ENCODE data around the gene SPINK8. TPM values are rescaled to one million over a fixed set of nuclear protein-coding genes. Genes with fewer than 3 reads are reported as not detected.

The SPINK8 gene
- total and polyA plus RNA-seq, 2 donors (not counting 1 experiment from before 2014, with no cell fraction given), result not detected

- no peaks in the 10 kb centered on the region for H3K79me2 ChIP-seq (ENCODE audit: control insufficient read depth, insufficient read depth, low read length)
- no peak overlapping the region for H2AFZ ChIP-seq (ENCODE audit: insufficient read depth, low read depth, low read length, poor library complexity, severe bottlenecking)
- TF ChIP-seq, protein P1, sequence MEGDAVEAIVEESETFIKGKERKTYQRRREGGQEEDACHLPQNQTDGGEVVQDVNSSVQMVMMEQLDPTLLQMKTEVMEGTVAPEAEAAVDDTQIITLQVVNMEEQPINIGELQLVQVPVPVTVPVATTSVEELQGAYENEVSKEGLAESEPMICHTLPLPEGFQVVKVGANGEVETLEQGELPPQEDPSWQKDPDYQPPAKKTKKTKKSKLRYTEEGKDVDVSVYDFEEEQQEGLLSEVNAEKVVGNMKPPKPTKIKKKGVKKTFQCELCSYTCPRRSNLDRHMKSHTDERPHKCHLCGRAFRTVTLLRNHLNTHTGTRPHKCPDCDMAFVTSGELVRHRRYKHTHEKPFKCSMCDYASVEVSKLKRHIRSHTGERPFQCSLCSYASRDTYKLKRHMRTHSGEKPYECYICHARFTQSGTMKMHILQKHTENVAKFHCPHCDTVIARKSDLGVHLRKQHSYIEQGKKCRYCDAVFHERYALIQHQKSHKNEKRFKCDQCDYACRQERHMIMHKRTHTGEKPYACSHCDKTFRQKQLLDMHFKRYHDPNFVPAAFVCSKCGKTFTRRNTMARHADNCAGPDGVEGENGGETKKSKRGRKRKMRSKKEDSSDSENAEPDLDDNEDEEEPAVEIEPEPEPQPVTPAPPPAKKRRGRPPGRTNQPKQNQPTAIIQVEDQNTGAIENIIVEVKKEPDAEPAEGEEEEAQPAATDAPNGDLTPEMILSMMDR (IDR thresholded peaks at IDR 0.05), result no peak
- no peak for TF ChIP-seq EZH2 (IDR thresholded peaks at IDR 0.05; ENCODE audit: borderline replicate concordance, insufficient read depth, low read depth, low read length, poor library complexity, severe bottlenecking)
- H3K27ac ChIP-seq (ENCODE audit: low read length in 2 of 2), result no peak overlapping the region
- H3K4me2 ChIP-seq (replicated peaks; ENCODE audit: low read depth, low read length, poor library complexity, severe bottlenecking), result no peak overlapping the region
- H3K4me1 ChIP-seq (ENCODE audit: control insufficient read depth in 2 of 2, insufficient read depth in 2 of 2, low read length in 2 of 2), result no peaks in the 10 kb centered on the region
- no peak overlapping the region for H3K4me3 Mint-ChIP-seq
- no peak overlapping the region for H3K27ac Mint-ChIP-seq
- H3K9ac ChIP-seq (ENCODE audit: low read length), result no peak overlapping the region
- DNase-seq (no peak), ATAC-seq (ENCODE audit: low read depth) (no peak)
- no peak overlapping the region for H3K4me3 ChIP-seq (ENCODE audit: control extremely low read depth in 1 of 5, extremely low read depth in 1 of 5, insufficient read depth in 1 of 5, low read depth in 2 of 5, low read length in 4 of 5)
- H3K9me3 ChIP-seq (ENCODE audit: control extremely low read depth in 1 of 3, control insufficient read depth in 2 of 3, insufficient read depth in 1 of 3, low read length in 2 of 3), result peaks cover 0 to 18% (median 9%) of the 10 kb centered on the region in 3 donors
- peaks cover 13% of the 10 kb centered on the region for H3K27me3 Mint-ChIP-seq
- H3K9me3 Mint-ChIP-seq (ENCODE audit: insufficient read depth), result peaks cover 5% of the 10 kb centered on the region
- no peaks in the 10 kb centered on the region for H3K36me3 ChIP-seq (replicated peaks in 1 of 2; ENCODE audit: control extremely low read depth in 1 of 2, control insufficient read depth in 1 of 2, extremely low read depth in 1 of 2, insufficient read depth in 2 of 2, low read length in 1 of 2)
- no peaks in the 10 kb centered on the region for H3K4me1 Mint-ChIP-seq
- H3K27me3 ChIP-seq (replicated peaks in 1 of 4; ENCODE audit: control extremely low read depth in 1 of 4, control insufficient read depth in 3 of 4, insufficient read depth in 4 of 4, low read length in 3 of 4), result no peaks in the 10 kb centered on the region
- intact Hi-C loops (cut with micrococcal nuclease), result no loop called here
- ChIA-PET CTCF (interaction anchor here (1.7 kb wide), 1 partner anchor 14 kb away, joined by 3 read pairs; no protein-coding TSS in a partner anchor), POLR2A (no interaction called here)
- H4K20me1 ChIP-seq (ENCODE audit: control insufficient read depth, insufficient read depth, low read length, poor library complexity, severe bottlenecking), result no peaks in the 10 kb centered on the region
Observed at GRCh38 chr3:48314542-48314941, 18.9 kb downstream of the SPINK8 start.

GRCh38 chr3:48306860-48307530, 26.5 kb downstream of the SPINK8 start:
- Histone ChIP-seq H3K9me3 (ENCODE audit: control extremely low read depth in 1 of 3, control insufficient read depth in 2 of 3, insufficient read depth in 1 of 3, low read length in 2 of 3) (no peaks in the 10 kb centered on the region), H3K4me1 (ENCODE audit: control insufficient read depth in 2 of 2, insufficient read depth in 2 of 2, low read length in 2 of 2) (peaks cover 19 to 20% of the 10 kb centered on the region in 2 donors), H3K79me2 (ENCODE audit: control insufficient read depth, insufficient read depth, low read length) (no peaks in the 10 kb centered on the region), H3K27ac (ENCODE audit: low read length in 2 of 2) (peak overlapping the region in 1 of 2 donors; percentile 20), H4K20me1 (ENCODE audit: control insufficient read depth, insufficient read depth, low read length, poor library complexity, severe bottlenecking) (no peaks in the 10 kb centered on the region), H3K36me3 (replicated peaks in 1 of 2; ENCODE audit: control extremely low read depth in 1 of 2, control insufficient read depth in 1 of 2, extremely low read depth in 1 of 2, insufficient read depth in 2 of 2, low read length in 1 of 2) (no peaks in the 10 kb centered on the region), H3K4me2 (replicated peaks; ENCODE audit: low read depth, low read length, poor library complexity, severe bottlenecking) (peak overlapping the region; percentile 65), H3K4me3 (ENCODE audit: control extremely low read depth in 1 of 5, extremely low read depth in 1 of 5, insufficient read depth in 1 of 5, low read depth in 2 of 5, low read length in 4 of 5) (no peak overlapping the region), H2AFZ (ENCODE audit: insufficient read depth, low read depth, low read length, poor library complexity, severe bottlenecking) (peak overlapping the region; percentile 50), H3K27me3 (replicated peaks in 1 of 4; ENCODE audit: control extremely low read depth in 1 of 4, control insufficient read depth in 3 of 4, insufficient read depth in 4 of 4, low read length in 3 of 4) (no peaks in the 10 kb centered on the region), H3K9ac (ENCODE audit: low read length) (peak overlapping the region; percentile 20)
- Mint-ChIP-seq H3K27me3 (peaks cover 5% of the 10 kb centered on the region), H3K4me3 (peak overlapping the region; percentile 16), H3K27ac (no peak overlapping the region), H3K9me3 (ENCODE audit: insufficient read depth) (no peaks in the 10 kb centered on the region), H3K4me1 (peaks cover 22% of the 10 kb centered on the region)
- intact Hi-C loops (cut with micrococcal nuclease), result loop anchor here (10.0 kb wide), 1 partner anchor 138 kb away; the partner anchor contains the start of genes ATRIP, CCDC51 and TMA7
- ATAC-seq (ENCODE audit: low read depth), result no peak
- ChIA-PET CTCF (interaction anchor here (0.9 to 1.4 kb wide), 2 partner anchors 94 to 129 kb away, joined by 4 to 6 read pairs; no protein-coding TSS in a partner anchor), POLR2A (no interaction called here)
- no peak for TF ChIP-seq EZH2 (IDR thresholded peaks at IDR 0.05; ENCODE audit: borderline replicate concordance, insufficient read depth, low read depth, low read length, poor library complexity, severe bottlenecking)
- TF ChIP-seq, protein P1 (IDR thresholded peaks at IDR 0.05), result no peak
- DNase-seq, result peak; percentile 47
- WGBS (ENCODE audit: insufficient coverage), result 0% methylated on average over 1 of the region's 4 CpGs

Measured in B cell (primary cell).